ENCODE measurements around the gene LCE1D.

DNA sequence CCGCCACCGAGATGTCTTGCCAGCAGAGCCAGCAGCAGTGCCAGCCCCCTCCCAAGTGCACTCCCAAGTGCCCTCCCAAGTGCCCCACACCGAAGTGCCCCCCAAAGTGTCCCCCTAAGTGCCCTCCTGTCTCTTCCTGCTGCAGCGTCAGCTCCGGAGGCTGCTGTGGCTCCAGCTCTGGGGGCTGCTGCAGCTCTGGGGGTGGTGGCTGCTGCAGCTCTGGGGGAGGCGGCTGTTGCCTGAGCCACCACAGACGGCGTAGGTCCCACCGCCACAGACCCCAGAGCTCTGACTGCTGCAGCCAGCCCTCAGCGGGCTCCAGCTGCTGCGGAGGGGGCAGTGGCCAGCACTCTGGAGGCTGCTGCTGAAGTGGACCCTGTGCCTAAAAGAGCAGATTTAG is 20.2 kb upstream of the LCE1D start:
- TF ChIP-seq, protein P1, sequence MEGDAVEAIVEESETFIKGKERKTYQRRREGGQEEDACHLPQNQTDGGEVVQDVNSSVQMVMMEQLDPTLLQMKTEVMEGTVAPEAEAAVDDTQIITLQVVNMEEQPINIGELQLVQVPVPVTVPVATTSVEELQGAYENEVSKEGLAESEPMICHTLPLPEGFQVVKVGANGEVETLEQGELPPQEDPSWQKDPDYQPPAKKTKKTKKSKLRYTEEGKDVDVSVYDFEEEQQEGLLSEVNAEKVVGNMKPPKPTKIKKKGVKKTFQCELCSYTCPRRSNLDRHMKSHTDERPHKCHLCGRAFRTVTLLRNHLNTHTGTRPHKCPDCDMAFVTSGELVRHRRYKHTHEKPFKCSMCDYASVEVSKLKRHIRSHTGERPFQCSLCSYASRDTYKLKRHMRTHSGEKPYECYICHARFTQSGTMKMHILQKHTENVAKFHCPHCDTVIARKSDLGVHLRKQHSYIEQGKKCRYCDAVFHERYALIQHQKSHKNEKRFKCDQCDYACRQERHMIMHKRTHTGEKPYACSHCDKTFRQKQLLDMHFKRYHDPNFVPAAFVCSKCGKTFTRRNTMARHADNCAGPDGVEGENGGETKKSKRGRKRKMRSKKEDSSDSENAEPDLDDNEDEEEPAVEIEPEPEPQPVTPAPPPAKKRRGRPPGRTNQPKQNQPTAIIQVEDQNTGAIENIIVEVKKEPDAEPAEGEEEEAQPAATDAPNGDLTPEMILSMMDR (IDR thresholded peaks at IDR 0.05) = no peak
- no peak for TF ChIP-seq EZH2phosphoT487 (IDR thresholded peaks at IDR 0.05)

Measured in neural progenitor cell (in vitro differentiated cells).